Measurements from ENCODE around the gene CDC25B.

The CDC25B gene

DNA sequence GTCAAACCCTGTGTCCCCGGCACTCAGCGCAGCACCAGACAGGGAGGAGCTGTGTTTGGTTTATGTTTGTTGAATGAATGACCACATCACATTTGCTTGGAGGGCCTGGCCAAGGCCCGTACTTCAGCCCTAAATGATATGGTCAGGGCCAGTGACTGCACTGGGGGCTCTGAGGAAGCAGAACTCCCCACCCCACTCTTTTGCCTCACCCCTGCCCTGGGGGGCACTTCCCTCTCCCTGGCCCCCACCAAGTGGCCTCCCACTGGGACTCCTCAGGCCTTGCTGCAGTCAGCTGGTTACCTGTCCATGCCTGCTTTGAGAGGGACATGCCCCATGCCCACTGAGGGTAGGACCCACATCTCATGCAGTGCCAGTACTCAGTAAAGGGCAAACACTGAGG lies 31.5 kb upstream of the CDC25B start:
- no peak for DNase-seq (ENCODE audit: low spot score)

- DNase-seq (ENCODE audit: low spot score), result no peak
Observed at GRCh38 chr20:3765171-3765882, 30.8 kb upstream of the CDC25B start.

DNA sequence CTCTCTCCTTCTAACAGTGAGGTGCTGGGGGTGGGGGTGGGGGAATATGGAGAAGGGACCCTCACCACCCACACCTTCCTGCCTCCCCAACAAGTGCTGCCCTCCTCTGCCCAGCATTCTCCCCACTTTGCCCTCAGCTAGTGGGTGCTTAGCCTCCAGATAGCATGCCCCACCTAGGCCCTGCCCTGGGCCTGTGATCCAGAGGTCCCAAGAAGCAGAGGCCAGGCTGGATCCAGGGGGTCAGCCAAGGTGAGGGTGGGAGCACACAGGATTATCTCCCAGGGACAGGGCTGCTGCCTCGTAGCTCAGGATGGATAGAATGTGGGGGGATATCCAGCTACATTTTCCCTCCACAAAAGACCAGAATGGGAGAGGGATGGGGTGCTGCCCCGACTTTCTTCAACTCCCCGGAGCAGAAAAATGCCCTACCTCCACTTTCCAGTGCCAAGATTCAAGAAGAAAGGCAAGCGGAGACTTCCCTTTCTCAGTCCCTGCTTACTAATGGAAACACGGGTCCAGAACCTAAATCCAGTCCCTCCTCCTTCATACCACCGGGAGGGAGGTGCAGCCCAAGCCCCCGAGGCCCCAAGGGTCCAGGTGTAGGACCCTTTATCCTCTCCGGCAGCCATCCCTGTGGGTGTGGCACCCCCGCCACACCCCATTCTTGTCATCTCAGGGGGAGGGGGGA lies 29.5 kb upstream of the CDC25B start:
- DNase-seq (ENCODE audit: low spot score), result no peak

DNA sequence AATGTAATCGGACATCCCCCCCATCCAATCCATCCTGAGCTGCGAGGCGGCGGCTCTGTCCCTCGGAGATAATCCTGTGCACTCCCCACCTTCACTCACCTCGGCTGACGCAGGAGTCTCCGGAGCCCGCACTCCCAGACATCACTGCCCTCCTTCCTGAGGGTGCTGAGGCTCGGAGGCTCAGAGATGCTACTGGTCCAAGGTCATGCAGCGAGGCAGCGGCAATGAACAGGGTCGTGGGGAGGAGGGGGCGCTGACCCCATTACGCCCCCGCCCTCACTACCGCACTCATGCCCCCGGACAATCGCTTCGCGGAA lies 29.0 kb upstream of the CDC25B start:
- no peak for DNase-seq (ENCODE audit: low spot score)

- DNase-seq (ENCODE audit: low spot score), result peak; percentile 99
Observed at GRCh38 chr20:3767427-3768341, 28.4 kb upstream of the CDC25B start, which contains the start of gene ADISSP. ADISSP (minus strand) TSS chr20:3767753; CDS start chr20:3760100, 7,653 bp downstream.

- peak; percentile 78 for DNase-seq (ENCODE audit: low spot score)
Observed at GRCh38 chr20:3768342-3769130, 27.6 kb upstream of the CDC25B start.

DNA sequence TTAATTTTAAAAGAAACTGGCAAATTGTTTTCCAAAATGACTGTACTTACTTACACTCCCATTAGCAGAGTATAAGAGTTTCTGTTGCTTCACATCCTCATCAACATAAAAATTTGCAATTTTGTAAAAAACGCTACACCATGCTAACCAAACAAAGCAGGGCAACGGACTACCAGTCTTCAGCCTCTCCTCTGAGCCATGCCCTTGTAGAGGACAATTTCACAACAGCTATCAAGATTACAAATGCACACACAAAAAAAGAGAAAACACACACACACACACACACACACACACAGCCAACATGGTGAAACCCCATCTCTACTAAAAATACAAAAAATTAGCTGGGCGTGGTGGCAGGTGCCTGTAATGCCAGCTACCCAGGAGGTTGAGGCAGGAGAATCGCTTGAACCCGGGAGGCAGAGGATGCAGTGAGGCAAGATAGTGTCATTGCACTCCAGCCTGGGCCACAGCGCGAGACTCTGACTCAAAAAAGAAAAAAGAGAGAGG lies 24.5 kb upstream of the CDC25B start:
- no peak for DNase-seq (ENCODE audit: low spot score)

DNA sequence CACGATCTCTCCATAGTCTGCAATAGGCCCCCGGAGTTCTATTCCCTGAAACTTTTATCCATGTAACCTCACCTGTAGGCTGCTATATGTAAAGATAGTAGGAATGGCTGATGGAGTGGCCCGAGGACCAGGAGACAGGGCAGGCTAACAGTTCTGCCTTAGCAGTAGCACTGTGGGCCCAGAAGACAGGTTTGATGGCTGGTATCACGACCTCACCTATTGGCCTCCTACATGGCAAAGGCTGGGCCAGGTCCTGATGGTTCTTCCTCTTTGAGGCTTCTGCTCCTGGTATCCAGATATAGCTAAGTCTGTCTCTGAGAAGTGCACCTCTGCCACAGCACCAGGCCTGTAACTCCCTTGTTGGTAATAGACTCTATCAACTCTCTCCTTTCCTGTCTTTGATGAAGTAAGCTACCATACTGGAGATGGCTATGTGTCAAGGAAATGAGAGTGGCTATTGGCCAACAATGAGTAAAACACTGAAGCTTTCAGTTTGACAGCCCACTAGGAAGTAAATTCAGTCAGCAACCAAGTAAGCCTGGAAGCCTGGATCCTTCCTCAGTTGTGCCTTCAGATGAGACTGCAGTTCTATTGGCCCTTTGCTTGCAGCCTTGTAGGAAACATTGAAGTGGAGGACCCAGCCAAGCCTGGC lies 20.5 kb upstream of the CDC25B start:
- DNase-seq (ENCODE audit: low spot score), result no peak

DNA sequence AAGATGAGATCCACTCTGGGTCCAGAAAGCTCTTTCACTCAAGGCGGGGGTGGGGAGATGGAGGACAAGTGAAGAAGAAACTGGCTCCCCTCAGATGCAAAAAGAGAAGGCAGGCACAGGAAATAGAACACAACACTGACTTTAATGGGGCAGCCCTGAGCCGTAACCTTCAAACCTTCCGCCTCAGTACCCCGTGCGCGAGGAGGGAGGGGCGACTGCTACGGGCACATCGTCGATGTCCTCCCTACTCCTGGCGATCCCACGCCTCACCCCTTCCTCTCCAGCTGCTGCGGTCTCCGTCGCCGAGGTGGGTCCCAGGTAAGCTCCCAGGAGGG lies 18.8 kb upstream of the CDC25B start:
- no peak for DNase-seq (ENCODE audit: low spot score)

DNA sequence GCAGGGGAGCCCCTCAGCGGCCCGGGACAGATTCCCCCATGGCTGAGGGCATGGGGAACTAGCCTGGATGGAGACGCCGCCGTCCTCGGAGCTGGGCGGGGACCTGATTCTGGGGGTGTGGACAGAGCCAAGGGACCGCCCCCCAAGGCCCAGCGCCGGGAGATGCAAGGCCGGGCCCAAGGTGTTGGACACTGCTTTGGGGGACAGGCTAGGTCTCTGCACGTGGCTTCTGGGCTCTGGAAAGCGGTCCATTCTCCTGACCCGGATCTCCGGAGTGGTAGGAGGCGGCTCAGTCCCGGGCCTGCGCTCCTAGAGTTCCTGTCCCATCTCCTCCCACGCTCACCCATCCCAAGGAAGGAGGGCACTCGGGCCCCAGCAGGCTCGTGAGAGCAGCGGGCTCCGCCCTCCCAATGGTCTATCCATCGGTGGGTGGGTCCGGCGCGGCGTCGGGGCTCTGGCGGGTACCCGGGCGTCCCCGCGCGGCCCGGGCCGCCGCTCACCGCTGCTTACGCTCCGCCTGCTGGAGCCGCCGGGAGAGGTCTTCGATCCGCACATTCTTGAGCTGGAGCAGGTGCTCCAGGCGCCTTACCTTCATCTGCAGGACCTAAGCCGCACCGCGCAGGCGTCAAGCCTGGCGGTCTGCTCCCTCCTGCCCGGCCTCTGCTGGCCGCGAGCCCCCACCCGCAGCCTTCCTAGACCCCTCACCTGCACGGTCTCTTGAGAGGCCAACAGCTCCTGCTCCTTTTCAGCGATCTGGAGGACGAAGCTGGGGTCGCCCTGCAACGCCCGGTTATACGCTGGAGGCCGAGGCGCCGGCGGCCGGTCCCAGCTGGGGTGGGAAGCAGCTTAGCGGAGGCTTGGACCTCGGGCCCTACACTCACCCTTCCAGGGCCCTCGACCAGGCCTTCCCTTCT lies 18.1 kb upstream of the CDC25B start:
- DNase-seq (ENCODE audit: low spot score), result peak; percentile 87

DNA sequence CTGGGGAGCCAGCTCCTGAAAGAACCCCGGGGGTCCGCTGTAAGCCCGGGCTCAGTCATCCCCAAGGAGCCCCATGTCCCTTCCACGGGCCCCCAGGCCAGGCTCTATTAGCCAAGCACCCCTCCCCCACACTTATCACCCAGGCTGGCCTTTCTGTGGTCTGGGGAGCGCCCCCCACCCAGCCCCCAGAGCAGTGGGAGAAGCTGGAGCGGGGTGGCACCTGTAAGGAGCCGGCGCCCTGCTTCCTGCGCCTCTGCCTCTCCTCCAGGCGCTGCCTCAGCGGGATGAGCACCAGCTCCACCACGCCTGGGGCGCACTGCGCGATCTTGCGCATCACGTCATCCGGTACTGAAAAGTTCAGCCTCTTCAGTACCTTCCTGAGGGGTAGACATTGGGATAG lies 17.1 kb upstream of the CDC25B start:
- DNase-seq (ENCODE audit: low spot score), result no peak

DNA sequence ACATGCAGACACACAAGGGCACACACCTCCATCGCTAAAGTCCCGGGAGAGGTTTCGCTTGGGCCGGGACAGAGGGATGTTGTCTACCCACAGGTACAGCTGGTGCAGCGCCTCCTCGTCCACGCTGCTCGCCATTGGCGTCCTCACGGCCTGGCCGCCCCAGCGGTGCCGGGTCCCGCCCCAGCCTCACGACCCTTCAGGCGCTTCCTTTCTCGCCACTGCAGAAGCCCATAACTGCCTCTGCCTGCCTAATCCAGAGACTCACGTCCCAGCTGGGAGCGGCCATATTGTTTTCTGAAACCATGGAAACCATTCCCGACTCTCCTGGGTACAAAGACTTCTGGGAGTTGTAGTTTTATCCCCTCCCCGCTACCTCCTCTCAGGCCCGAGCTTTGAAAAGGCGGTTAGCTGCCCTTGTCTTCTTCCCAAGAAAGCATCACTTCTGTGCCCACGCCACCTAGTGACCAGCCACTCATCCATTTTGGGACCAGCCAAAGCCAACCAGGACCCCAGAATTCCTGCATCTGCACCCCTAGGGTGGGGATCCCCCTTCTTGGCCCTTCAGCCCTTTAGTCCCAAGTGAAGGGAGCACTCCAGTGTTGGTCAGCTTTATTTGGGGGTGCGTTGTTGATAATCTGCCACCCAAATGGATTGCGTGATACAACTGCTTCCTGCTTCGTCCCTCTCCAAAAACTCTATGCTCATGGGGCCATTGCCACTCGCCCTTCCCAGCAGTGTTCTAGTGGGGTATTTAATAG lies 14.8 kb upstream of the CDC25B start, which contains the start of gene SPEF1:
SPEF1 (minus strand) TSS at position 296 of the 758 bp plus-strand sequence; CDS start at position 135, 161 bp downstream.
- peak; percentile 94 for DNase-seq (ENCODE audit: low spot score)

- no peak for DNase-seq (ENCODE audit: low spot score)
Observed at GRCh38 chr20:3782597-3782996, 13.5 kb upstream of the CDC25B start.

- DNase-seq (ENCODE audit: low spot score), result no peak
Observed at GRCh38 chr20:3783068-3783489, 13.0 kb upstream of the CDC25B start.

DNA sequence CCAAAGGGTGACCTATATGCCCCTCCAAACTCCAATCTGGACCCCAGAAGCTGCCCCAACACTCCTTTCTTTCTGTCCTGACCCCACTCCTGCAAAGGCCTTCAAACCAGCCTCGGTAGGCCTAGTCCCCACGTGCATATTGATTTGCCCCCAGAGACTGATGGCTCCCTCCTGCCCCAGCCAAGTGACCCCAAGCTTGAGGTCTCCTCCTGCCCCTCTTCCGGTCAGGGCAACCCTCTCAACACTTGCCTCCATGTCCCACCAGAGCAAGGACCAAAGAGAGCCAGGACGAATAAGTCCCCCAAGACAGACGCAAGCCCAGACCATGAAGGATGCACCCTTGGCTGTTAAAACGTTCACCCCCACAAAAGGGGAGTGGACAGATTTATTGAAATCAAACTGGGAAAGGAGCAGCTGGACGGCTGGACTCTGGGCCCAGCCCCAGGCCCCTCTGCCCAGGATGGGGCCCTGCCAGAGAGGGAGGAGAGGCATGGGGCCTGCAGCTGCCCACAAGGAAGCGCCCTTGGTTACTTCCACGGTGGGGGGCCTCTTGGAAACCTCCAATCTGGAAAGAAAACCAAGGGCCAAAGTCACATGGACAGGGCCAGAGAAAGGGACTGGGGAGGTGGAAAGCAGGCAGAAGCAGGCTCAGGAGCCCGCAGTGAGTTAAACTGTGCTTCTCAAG lies 12.5 kb upstream of the CDC25B start:
- no peak for DNase-seq (ENCODE audit: low spot score)

DNA sequence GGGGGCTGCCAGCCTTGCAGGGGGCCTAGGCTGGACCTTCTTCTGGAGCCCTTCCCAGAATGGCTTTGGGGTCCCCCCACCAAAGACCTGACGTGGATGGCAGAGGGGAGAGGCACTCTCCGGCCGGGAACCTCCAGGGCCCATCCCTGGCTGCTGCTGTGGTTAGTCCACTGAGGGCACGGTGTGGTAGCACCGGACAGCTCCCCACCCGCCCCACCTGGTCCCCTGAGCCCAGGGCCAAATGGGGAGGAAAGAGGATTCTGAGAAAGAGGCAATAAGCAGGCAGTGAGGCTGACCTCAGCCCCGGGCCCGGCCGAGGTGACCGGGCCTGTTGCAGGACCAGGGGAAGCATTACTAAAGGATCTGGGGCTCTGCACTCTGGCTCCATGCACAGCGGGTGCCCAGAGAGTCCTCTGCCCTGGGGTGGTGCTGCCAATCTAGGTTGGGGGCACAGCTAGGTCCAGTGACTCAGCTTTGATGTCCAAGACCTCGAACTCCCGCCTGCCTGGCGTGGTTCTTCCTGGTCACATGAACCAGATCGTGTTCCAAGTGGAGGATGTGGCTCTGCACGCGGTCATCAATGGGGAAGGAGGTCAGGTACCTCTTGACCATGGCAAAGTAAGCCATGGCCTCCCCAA lies 11.8 kb upstream of the CDC25B start:
- peak; percentile 16 for DNase-seq (ENCODE audit: low spot score)

- DNase-seq (ENCODE audit: low spot score), result no peak
Observed at GRCh38 chr20:3784863-3785239, 11.3 kb upstream of the CDC25B start.

Measured in AG20443 (cell line).